HG03460 (cell line): ENCODE results near the gene STX4.

ENCODE experiments used
- ATAC-seq: cut with Tn5 transposase; IDR thresholded peaks from one replicate; pipeline ENCODE4 v1.9.1; 2021; ENCODE audit not compliant: unreplicated experiment

STX4 gene

GRCh38 chr16:31063843-31064611 is 30.7 kb downstream of the STX4 start:
- no peak for ATAC-seq

GRCh38 chr16:31064882-31065461 is 31.6 kb downstream of the STX4 start:
- ATAC-seq, result no peak

GRCh38 chr16:31067342-31067741 is 34.0 kb downstream of the STX4 start:
- ATAC-seq, result no peak

DNA sequence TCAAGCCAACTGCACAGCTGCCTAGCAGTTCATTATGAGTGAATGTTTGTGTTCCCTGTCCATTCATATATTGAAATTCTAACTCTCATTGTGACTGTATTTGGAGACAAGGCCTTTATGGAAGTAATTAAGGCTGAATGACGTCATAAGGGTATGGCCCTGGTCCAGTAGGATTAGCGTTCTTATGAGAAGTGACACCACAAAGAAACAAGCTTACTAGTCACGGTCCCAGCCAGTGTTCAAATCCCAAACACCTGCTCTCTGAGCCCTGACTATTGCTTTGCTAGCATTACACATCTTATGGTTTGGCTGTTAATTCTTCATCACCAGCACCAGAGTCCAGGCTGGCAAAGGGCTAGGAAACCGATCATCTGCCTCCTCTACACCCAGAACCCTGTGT is 38.5 kb downstream of the STX4 start:
- ATAC-seq, result no peak

DNA sequence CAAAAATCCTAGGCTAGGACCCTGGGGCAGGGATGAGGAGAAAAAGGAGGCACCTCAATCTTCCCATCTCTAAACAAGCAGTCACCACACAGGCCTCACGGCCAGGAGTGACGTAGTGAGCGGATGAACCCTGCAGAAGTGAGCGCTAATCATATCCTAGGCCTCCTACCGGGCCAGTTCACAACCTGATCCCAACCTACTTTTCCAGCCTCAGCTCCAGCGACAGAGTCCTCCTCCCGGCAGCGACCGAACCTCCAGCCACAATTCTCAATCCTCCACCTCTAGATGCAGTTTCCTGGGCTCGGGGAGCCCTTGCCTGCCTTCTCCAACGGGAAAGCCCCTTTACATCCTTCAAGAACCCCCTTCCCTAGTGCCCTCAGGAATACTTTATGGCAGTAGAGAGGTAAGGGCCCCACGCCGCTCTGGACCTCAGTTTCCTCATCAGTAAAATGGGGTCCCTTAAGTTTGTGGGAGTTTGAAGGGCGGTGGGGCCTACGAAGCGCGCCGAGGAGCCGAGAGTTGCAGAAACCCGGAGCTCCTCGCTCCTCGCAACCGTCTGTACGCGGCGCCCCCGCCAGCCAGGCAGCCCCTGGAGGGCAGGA is 39.3 kb downstream of the STX4 start:
- ATAC-seq, result no peak

GRCh38 chr16:31073142-31073969 is 40.0 kb downstream of the STX4 start:
- peak; percentile 48 for ATAC-seq

- peak; percentile 75 for ATAC-seq
Observed at GRCh38 chr16:31073970-31074813, 40.8 kb downstream of the STX4 start, which contains the start of the genes ZNF646 and ZNF668. TSS of gene ZNF646 (plus strand) at chr16:31074422. CDS start at chr16:31076325, 1,903 bp downstream. TSS of gene ZNF668 (minus strand) at chr16:31074240. CDS start at chr16:31064459, 9,781 bp downstream.

- no peak for ATAC-seq
Observed at GRCh38 chr16:31074814-31075183, 41.4 kb downstream of the STX4 start.

- ATAC-seq, result no peak
Observed at GRCh38 chr16:31076319-31076718, 43.0 kb downstream of the STX4 start.

DNA sequence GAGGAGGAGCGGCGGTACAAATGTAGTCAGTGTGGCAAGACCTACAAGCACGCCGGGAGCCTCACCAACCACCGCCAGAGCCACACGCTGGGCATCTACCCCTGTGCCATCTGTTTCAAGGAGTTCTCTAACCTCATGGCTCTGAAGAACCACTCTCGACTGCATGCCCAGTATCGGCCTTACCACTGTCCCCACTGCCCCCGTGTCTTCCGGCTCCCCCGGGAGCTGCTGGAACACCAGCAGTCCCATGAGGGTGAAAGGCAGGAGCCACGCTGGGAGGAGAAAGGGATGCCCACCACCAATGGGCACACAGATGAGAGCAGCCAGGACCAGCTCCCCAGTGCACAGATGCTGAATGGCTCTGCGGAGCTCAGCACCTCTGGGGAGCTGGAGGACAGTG is 43.7 kb downstream of the STX4 start:
- ATAC-seq, result no peak

DNA sequence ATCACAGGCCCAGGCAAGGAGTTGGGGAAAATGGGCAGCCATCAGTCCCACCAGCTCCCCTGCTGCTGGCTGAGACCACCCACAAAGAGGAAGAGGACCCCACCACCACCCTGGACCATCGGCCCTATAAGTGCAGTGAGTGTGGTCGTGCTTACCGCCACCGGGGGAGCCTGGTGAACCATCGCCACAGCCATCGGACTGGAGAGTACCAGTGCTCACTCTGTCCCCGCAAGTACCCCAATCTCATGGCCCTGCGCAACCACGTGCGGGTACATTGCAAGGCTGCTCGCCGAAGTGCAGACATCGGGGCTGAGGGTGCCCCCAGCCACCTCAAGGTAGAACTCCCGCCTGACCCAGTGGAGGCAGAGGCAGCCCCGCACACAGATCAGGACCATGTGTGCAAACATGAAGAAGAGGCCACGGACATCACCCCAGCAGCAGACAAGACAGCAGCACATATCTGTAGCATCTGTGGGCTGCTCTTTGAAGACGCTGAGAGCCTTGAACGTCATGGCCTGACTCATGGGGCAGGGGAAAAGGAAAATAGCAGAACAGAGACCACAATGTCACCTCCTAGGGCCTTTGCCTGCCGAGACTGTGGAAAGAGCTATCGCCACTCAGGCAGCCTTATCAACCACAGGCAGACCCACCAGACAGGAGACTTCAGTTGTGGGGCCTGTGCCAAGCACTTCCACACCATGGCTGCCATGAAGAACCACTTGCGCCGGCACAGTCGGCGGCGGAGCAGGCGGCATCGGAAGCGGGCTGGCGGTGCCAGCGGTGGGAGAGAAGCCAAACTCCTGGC is 44.4 kb downstream of the STX4 start:
- ATAC-seq, result no peak

DNA sequence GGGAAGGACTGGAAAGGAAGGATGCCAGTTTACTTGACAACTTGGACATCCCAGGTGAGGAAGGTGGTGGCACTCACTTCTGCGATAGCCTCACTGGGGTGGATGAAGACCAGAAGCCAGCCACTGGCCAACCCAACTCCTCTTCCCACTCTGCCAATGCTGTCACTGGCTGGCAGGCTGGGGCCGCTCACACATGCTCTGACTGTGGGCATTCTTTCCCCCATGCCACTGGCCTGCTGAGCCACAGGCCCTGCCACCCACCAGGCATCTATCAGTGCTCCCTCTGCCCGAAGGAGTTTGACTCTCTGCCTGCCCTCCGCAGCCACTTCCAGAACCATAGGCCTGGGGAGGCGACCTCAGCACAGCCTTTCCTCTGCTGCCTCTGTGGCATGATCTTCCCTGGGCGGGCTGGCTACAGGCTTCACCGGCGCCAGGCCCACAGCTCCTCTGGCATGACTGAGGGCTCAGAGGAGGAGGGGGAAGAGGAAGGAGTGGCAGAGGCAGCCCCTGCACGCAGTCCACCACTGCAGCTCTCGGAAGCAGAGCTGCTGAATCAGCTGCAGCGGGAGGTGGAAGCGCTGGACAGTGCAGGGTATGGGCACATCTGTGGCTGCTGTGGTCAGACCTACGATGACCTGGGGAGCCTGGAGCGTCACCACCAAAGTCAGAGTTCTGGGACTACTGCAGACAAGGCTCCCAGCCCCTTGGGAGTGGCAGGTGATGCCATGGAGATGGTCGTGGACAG is 45.4 kb downstream of the STX4 start:
- no peak for ATAC-seq

DNA sequence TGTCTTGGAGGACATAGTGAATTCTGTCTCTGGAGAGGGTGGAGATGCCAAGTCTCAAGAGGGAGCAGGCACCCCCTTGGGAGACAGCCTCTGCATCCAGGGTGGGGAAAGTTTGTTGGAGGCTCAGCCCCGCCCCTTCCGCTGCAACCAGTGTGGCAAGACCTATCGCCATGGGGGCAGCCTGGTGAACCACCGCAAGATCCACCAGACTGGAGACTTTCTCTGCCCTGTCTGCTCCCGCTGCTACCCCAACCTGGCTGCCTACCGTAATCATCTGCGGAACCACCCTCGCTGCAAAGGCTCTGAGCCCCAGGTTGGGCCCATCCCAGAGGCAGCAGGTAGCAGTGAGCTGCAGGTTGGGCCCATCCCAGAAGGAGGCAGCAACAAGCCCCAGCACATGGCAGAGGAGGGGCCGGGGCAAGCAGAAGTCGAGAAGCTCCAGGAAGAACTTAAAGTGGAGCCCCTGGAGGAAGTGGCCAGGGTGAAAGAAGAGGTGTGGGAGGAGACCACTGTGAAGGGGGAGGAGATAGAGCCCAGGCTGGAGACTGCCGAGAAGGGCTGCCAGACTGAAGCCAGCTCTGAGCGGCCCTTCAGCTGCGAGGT is 46.1 kb downstream of the STX4 start:
- ATAC-seq, result no peak

DNA sequence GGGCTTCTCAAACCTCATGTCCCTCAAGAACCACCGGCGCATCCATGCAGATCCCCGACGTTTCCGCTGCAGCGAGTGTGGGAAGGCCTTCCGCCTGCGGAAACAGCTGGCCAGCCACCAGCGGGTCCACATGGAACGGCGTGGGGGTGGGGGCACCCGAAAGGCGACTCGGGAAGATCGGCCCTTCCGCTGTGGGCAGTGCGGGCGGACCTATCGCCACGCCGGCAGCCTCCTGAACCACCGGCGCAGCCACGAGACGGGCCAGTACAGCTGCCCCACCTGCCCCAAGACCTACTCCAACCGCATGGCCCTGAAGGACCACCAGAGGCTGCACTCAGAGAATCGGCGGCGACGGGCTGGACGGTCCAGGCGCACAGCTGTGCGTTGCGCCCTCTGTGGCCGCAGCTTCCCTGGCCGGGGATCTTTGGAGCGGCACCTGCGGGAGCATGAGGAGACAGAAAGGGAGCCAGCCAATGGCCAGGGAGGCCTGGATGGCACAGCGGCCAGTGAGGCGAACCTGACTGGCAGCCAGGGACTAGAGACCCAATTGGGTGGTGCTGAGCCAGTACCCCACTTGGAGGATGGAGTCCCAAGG is 46.8 kb downstream of the STX4 start:
- ATAC-seq, result no peak

- ATAC-seq, result no peak
Observed at GRCh38 chr16:31080756-31081419, 47.5 kb downstream of the STX4 start.

DNA sequence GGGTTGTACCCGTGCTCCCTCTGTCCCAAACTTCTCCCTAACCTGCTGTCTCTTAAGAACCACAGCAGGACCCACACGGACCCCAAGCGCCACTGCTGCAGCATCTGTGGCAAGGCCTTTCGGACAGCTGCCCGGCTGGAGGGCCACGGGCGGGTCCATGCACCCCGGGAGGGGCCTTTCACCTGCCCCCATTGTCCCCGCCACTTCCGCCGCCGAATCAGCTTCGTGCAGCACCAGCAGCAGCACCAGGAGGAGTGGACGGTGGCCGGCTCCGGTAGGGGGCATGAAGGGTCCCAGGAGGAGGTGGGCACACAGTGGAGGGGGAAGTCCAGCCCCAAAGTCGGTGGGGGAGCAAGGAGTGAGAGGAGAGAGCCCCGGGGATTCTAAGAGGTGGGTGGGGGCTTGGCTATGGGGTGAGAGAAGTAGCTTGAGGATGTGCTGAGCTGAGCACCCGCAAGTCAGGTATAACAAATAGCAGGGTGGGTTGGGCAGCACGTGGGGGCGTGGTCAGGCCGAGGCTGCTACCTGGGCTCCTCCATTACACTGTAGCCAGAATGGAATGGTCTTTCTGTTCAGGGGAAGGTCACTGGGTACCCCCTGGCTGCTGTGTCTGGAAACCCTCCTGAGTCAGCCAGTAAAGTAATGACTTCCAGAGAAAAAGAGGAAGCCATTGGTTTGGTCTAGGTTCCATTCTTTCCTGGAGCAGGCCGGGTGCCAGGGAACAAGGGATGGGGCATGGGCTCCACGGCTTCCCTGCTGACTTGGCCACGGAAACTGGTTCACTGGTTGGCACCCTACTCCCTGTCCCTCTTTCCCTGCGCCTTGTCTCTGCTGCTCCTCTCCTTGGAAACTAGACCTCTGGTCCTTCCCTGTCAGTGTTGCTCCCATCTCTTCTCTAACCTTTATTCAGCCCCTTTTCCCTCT is 48.3 kb downstream of the STX4 start:
- no peak for ATAC-seq
